HAP-1 (cell line): ENCODE data around the gene DLST.

ENCODE experiments used
- DNase-seq, 2 experiments: peaks; one replicate each; pipeline ENCODE4 v3.0.0-alpha.2; 2016 to 2020; ENCODE audit warnings: low spot score in 2 of 2
- H3K27me3 ChIP-seq: fragments of 250-450 bp; sonication (Bioruptor Pico); 2 replicates; pipeline ENCODE4 v1.5.1; 2020; ENCODE audit warnings: low read depth, mild to moderate bottlenecking, moderate library complexity
- H3K36me3 ChIP-seq: fragments of 250-450 bp; sonication (Bioruptor Pico); replicated peaks from 2 replicates; pipeline ENCODE4 v1.5.1; 2020; ENCODE audit warnings: mild to moderate bottlenecking
- H3K4me1 ChIP-seq: fragments of 250-450 bp; sonication (Bioruptor Pico); 2 replicates; pipeline ENCODE4 v1.5.1; 2020; ENCODE audit warnings: mild to moderate bottlenecking
- H3K4me3 ChIP-seq: fragments of 250-450 bp; sonication (Bioruptor Pico); 2 replicates; pipeline ENCODE4 v1.5.1; 2020; ENCODE audit warnings: mild to moderate bottlenecking, moderate library complexity
- H3K9me3 ChIP-seq: fragments of 250-450 bp; sonication (Bioruptor Pico); 2 replicates; pipeline ENCODE4 v1.5.1; 2020; ENCODE audit warnings: mild to moderate bottlenecking, moderate library complexity
- in situ Hi-C: fragments of 300-500 bp; cut with MboI; formaldehyde crosslinking; loops from 3 replicates; pipeline ENCODE4 v1.14.3; 2020; ENCODE audit warnings: low sequenced_read_pairs, inconsistent platforms, mixed read lengths

The DLST gene

GRCh38 chr14:74948228-74949175, 66.8 kb downstream of the DLST start:
- in situ Hi-C loops: loop anchor here (25.0 kb wide), 1 partner anchor 139 kb away; no protein-coding TSS in a partner anchor
- Histone ChIP-seq H3K36me3 (no peaks in the 10 kb centered on the region), H3K4me3 (no peak overlapping the region)

GRCh38 chr14:74949191-74949601, 67.5 kb downstream of the DLST start:
- H3K4me1 ChIP-seq: no peaks in the 10 kb centered on the region
- no peaks in the 10 kb centered on the region for H3K9me3 ChIP-seq
- H3K4me3 ChIP-seq: no peak overlapping the region
- H3K36me3 ChIP-seq: no peaks in the 10 kb centered on the region
- H3K27me3 ChIP-seq: no peaks in the 10 kb centered on the region
- no peak for DNase-seq
- in situ Hi-C loops: loop anchor here (25.0 kb wide), 1 partner anchor 138 kb away; no protein-coding TSS in a partner anchor

More at GRCh38 chr14:74948228-74949175, 66.8 kb downstream of the DLST start:
- H3K9me3 ChIP-seq: no peaks in the 10 kb centered on the region
- no peaks in the 10 kb centered on the region for H3K27me3 ChIP-seq
- DNase-seq: no peak
- no peaks in the 10 kb centered on the region for H3K4me1 ChIP-seq

DNA sequence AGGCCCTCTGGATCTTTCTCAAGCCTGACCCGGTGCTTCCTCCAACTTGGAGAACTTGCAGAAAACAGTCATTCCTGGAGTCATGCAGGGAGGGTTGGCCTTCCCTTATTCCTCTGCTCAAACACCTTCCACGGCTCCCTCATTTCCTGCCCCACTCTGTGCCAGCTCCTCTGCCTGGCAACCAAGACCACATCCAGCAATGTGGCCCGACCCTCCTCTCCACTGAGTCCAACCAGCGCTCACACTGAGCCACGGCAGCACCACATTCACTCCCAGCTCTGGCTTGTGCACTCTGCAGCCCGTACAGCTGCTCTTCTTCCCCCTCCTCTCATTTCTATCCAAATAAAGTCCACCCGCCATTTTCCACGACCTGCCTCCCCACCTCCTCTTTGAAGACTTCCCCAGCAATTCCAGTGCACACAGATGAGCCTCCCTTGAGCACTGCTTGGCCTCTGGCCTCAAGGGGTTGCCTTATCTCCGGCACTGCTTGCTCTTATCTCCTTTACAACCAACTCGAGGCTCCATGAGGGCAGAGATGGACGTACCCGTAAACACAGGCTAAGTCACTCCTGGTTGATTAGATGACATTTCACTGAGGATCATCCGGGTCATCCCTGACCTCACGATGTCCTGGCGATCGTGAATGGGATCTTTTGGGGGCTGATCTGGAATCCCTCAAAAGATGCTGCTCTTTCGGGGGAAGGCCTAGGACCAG, 68.3 kb downstream of the DLST start:
- in situ Hi-C loops: loop anchor here (25.0 kb wide), 1 partner anchor 137 kb away; no protein-coding TSS in a partner anchor
- Histone ChIP-seq H3K36me3 (no peaks in the 10 kb centered on the region), H3K4me1 (no peaks in the 10 kb centered on the region), H3K4me3 (no peak overlapping the region), H3K9me3 (no peaks in the 10 kb centered on the region), H3K27me3 (no peaks in the 10 kb centered on the region)
- DNase-seq: no peak

GRCh38 chr14:74950795-74951442, 69.2 kb downstream of the DLST start:
- in situ Hi-C loops: no loop called here
- no peaks in the 10 kb centered on the region for H3K36me3 ChIP-seq

DNA sequence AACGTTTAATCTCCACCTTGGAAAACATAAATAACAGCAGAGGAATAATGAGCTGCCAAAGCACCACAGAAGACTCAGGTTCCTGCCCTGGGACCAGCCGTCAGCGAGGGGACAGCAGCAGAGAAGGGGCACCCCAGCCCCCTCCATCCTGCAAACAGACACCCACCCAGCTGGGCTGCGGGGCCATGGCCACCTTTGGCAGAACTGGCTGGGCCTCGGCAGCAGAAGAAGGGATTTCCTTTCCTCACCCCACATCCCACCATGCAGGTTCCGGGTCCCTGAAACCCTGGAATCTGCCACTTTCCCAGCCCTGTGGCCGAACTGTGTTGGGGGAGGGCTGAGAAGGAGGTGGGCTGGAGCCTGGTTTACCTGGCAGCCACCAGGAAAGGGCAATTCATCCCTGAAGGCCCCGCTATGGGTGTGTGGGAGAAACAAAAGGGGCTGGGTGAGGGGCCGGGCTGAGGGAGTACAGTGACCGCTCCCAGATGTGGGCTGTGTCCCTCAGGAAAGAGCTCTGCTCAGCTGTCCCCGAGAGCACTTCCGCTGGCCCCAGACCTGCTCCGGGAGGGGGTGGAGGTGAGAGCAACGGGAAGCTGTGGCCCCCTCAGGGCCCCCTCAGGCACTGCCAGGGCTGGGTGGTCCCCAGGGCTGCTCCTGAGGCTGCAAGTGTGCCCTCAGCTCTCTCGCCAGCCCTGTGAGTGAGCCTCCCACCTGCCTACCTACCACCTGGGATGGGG, 69.9 kb downstream of the DLST start:
- in situ Hi-C loops: no loop called here
- DNase-seq: no peak
- Histone ChIP-seq H3K4me3 (no peak overlapping the region), H3K36me3 (no peaks in the 10 kb centered on the region), H3K4me1 (peaks cover 2% of the 10 kb centered on the region; the same call in 1 of the 2 replicates), H3K27me3 (no peaks in the 10 kb centered on the region), H3K9me3 (no peaks in the 10 kb centered on the region)

More at GRCh38 chr14:74950795-74951442, 69.2 kb downstream of the DLST start:
- Histone ChIP-seq H3K27me3 (no peaks in the 10 kb centered on the region), H3K4me1 (peaks cover 2% of the 10 kb centered on the region; the same call in 1 of the 2 replicates), H3K4me3 (no peak overlapping the region), H3K9me3 (no peaks in the 10 kb centered on the region)
- no peak for DNase-seq

DNA sequence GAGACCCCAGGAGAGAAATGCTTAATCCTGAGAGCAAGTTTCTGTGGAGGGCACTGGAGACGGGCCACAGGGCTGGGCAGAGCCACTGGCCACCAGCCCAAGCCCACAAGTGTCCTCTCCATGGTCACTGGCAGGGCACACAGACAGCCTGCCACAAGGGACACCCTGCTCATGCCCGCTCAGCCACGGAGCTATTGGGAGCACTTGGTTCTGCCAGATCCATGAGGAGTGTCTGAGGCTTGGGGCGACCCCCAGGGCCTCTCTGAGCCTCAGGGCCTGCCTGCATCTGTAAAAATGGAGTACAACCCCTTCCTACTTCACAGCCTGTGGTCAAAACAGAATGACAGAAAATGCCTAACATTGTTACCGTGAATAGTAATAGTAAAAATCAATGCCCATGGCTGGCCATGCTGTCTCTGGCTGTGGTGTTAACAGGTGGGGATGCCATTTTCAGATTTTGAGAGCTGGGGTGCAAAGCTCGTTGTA, 70.5 kb downstream of the DLST start:
- DNase-seq: no peak
- no peaks in the 10 kb centered on the region for H3K27me3 ChIP-seq
- peaks cover 2% of the 10 kb centered on the region; the same call in 1 of the 2 replicates for H3K4me1 ChIP-seq
- in situ Hi-C loops: no loop called here
- no peak overlapping the region for H3K4me3 ChIP-seq
- H3K36me3 ChIP-seq: no peaks in the 10 kb centered on the region
- no peaks in the 10 kb centered on the region for H3K9me3 ChIP-seq

DNA sequence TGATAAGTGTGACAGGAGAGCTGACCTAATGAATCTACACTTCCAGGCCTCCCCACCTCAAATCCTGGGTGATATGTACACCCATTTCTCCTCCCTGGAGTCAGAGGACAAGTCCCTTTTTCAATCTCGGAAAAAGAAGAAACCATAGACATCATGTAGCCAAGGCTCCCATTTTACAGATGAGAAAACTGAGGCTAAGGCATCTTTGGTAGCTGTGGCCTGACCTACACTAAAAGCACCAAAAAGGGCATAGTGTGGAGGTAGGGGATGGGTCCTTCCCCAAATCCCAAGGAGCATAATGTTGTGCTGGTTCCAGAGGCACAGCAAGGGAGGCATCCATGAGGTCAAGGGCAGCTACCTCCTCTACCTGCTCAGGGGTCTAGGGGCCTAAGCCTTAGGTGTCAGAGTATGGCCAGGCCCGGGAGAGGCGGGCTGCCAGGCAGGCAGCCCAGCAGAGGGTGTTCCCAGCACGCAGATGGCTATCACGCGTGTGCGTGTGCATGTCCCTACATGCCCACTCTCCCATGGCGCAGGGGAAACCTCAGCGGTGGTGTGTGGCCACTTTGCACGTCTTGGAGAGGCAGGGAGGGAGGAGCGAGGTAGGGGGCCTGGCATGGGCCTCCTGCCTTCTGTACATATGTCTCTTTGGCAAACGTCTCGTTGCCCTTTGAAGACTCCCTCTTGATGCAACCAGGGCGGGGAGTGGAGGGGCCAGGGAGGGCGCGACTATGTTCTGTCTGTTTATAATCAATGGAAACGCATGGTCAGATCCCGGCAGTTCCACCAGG, 71.2 kb downstream of the DLST start:
- Histone ChIP-seq H3K4me3 (no peak overlapping the region), H3K9me3 (no peaks in the 10 kb centered on the region), H3K27me3 (no peaks in the 10 kb centered on the region), H3K36me3 (no peaks in the 10 kb centered on the region), H3K4me1 (peaks cover 2% of the 10 kb centered on the region; the same call in 1 of the 2 replicates)
- in situ Hi-C loops: no loop called here
- no peak for DNase-seq
